ENCODE results near the gene LRPPRC.

Gene LRPPRC

GRCh38 chr2:43905871-43906270 is 89.9 kb downstream of the LRPPRC start:
- DNase-seq = no peak

DNA sequence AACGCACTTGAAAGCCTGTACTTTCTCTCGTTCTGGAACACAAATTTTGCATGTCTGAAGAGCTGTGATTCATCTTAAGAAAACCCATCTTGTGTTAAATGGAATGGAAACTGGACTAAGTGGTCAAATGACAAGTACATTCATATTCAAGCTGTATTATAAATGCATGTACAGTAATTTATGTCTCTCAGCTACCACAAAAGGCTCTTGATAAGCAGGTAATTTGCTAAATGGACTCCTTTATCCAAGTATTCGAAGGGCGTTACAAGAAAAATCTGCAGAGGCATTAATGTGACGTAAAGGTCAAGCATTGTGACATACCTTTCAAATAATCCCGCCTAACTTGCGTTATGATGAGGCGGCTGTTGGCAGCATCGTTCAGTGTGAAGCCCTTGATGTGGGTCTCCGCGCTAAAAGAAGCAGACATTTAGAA is 90.4 kb downstream of the LRPPRC start:
- DNase-seq = no peak

DNA sequence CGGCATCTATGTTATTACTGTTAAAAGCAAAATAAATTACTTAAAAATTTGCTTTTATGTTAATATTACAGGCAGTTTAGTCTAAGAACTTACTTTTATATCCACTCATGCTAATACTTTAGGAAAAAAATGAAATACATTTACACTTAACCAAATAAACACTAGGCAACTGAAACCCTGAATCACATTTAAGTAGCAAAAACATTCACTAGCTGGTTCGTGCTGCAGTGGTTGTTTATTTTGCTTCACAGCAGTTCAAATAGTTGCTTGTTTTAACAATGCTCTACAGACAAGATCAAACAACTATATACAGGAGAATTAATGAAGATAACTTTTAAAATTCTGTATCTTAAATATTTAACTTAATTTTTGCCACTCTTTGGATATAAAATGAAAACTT is 96.2 kb downstream of the LRPPRC start:
- no peak for DNase-seq

DNA sequence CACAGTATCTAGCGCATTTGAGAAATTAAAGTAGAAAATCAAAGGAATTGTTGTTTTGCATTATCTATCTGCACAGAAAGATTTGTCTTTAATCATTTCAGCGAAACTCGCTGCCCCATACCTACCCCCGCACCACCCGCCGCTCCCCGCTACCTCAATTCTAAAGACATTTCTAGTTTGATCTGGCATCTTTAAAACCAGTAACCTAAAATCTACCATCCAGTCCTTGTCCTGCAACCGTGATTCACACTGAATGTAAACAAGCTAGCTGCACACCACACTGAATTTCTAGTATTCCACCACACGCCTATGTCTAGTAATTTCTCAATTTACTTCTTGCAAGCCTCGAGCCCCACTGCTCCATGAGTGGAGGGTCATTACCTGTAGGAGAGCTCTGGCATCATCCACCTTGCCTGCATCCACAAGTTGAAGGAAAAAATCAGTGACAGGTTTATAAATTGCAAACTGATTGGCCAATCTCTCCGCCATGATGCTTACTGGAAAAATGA is 96.9 kb downstream of the LRPPRC start:
- no peak for DNase-seq

DNA sequence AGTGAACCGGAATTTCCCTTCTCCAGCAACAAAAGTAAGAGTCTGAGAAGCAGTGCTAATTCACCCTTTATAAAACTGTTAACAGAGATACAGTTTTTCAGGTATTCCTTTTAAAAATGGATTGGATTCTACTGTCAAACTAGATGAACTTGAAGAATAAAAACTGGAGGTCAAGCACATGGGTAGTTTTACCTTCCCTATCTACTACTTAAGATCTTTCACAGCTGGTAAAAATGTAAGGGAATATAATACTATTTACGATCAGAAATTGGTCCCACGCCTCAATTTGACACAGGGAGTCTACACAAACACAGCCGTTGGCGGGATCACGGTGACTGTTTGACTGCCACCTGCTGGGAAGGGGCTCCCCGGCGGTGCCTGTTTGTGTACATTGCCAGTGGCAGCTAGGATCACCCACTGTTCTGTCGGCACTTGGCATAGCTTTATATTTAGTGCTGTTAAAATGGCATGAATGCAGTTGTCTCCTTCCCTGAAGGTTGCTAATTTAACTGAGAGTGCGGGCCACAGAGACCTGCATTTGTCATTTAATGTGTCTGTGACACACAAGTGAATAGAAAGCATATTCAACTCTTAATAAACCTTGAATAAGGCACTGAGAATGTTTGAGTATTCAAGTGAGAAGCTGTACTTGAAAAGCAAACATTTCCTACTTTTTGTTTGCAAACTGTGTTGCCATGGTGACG is 97.5 kb downstream of the LRPPRC start:
- DNase-seq = no peak

DNA sequence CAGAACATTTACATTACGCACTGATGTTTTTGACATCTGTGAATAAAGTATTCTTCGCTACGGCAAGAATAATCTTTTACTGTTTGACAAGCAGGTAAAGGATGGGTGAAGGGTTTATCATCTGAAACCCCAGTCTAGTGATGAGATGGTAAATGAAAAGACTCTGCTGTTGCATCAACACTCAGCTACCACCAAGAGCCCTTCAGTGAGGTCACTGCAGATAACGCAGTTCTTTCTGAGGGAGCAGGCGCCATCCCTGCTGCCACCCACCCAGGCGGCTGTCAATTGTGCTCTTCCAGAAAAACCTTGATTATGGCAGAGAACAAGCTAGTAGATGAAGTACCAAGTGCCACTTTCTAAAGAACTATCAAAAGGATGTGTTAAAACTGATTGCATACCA is 98.3 kb downstream of the LRPPRC start:
- no peak for DNase-seq

- DNase-seq = no peak
Measured at GRCh38 chr2:43896906-43897305, 98.9 kb downstream of the LRPPRC start.

GRCh38 chr2:43894743-43895142 is 101.0 kb downstream of the LRPPRC start:
- DNase-seq = no peak

DNA sequence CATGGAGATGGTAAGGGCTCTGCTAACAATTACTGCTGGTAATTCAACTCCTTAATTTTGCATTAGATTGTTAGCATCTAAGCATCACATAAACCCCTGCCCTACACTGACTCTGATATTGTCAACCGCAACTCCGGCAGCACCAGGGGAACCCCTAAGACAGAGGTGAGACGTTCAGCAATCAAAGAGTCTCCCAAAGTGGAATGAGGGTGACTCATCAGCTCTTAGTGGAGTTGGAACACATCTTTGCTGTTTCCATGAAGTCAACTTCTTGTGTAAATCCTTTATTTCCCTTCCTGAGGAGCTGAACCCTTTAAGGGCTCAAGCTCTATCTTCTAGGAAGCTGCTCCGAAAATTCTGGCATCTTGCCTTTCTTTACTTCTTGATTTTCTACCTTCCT is 104.9 kb downstream of the LRPPRC start:
- no peak for DNase-seq

GRCh38 chr2:43889416-43889815 is 106.4 kb downstream of the LRPPRC start:
- no peak for DNase-seq

DNA sequence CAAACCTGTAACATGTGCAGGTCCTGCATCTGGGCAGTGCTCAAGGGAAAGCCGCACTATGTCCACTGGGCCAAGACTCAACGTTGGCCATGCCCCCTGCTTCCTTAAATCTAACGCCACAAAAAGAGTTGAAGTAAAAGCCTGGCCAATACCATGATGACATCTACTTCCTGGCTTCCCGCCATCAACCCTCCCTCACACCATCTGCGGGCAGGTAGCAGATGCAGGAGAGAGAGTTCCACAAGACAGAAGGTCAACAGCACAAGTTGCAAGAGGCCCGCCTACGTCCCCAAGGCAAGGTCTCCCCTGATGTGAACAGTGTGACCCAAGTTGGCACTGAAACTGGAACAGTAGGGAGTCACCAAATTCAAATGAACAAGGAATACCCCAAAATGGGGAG is 108.6 kb downstream of the LRPPRC start:
- DNase-seq = no peak

- DNase-seq = no peak
Measured at GRCh38 chr2:43885132-43885632, 110.6 kb downstream of the LRPPRC start.

DNA sequence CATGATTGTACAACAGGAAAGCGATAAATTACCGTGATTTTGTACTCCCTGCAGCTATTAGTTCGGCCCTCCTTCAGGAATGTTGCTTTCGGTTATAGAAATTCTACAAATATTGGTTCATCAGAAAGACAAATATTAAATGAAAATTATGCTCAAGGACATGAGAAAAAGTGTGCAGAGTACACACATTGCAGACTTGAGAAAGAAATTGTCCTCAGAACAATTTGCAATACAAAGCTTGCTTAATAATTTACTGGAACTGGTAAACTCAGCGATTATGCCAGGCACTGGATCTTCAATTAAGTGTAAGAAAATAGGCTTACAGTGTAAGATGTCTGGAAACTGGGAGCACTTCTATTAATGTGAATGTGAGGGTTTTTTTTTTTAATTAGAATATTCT is 111.1 kb downstream of the LRPPRC start:
- no peak for DNase-seq

GRCh38 chr2:43882312-43882711 is 113.5 kb downstream of the LRPPRC start:
- no peak for DNase-seq

- DNase-seq = no peak
Measured at GRCh38 chr2:43880952-43881351, 114.8 kb downstream of the LRPPRC start.

- DNase-seq = no peak
Measured at GRCh38 chr2:43880471-43880870, 115.3 kb downstream of the LRPPRC start.

GRCh38 chr2:43879261-43879660 is 116.5 kb downstream of the LRPPRC start:
- no peak for DNase-seq

- DNase-seq = peak; percentile 50
Measured at GRCh38 chr2:43877782-43878464, 117.9 kb downstream of the LRPPRC start.

DNA sequence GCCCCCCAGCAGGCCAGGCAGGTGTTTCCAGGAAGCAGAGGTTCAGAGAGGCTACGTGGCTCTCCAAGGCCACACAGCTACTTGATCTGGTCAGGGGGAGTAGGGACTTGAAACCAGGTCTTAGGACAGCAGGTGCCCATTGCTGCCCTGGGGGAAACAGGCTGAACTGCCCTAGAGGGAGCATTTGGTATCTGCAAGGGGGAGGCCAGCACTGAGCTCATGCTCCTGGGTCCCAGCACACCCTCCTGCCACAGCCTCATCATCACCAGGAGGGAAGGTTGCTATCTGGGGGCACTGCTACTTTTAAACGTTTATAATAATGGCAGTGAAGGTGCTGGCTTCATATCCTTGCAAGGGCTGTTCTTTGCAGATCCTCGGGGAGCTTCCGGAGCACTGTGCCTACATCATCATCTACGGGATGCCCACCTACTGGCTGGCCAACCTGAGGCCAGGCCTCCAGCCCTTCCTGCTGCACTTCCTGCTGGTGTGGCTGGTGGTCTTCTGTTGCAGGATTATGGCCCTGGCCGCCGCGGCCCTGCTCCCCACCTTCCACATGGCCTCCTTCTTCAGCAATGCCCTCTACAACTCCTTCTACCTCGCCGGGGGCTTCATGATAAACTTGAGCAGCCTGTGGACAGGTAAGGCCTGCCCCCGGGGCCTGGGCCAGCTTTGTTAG is 120.9 kb downstream of the LRPPRC start:
- no peak for DNase-seq

DNA sequence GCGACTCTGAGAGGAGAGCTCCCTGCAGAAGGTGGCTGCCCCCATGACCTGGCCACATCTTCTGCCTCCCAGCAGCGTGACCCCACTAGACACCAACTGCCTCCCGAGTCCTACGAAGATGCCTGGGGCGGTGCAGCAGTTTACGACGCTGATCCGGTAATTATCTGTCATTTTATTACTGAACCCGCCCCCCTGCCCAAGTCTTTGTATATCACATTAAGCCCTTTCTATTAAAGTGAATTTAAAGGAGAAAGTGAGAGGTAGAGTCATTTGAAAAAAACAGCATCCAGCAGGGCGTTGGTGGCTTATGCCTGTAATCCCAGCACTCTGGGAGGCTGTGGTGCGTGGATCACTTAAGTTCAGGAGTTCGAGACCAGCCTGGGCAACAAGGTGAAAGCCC is 123.6 kb downstream of the LRPPRC start:
- DNase-seq = no peak

- no peak for DNase-seq
Measured at GRCh38 chr2:43855292-43855691, 140.5 kb downstream of the LRPPRC start.

DNA sequence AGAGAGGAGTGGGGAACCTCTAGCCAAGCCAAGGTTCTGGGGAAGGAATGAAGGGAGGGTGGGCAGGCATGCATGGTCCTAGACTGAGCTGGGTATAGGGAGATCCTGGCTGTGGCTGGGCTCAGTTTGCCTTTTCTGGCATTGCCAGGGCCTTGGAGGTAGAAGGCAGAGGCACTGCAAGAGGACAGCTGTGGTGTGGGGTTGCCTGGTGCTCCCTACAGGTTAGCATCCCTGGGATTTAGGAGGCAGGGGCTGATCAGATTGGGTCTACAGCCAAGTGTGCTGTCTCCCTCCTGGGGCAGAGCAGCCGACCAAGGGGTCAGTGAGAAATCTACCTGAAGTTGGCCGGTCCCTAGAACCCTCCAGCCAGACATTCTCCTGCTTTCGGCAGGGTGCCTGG is 141.1 kb downstream of the LRPPRC start:
- no peak for DNase-seq

DNA sequence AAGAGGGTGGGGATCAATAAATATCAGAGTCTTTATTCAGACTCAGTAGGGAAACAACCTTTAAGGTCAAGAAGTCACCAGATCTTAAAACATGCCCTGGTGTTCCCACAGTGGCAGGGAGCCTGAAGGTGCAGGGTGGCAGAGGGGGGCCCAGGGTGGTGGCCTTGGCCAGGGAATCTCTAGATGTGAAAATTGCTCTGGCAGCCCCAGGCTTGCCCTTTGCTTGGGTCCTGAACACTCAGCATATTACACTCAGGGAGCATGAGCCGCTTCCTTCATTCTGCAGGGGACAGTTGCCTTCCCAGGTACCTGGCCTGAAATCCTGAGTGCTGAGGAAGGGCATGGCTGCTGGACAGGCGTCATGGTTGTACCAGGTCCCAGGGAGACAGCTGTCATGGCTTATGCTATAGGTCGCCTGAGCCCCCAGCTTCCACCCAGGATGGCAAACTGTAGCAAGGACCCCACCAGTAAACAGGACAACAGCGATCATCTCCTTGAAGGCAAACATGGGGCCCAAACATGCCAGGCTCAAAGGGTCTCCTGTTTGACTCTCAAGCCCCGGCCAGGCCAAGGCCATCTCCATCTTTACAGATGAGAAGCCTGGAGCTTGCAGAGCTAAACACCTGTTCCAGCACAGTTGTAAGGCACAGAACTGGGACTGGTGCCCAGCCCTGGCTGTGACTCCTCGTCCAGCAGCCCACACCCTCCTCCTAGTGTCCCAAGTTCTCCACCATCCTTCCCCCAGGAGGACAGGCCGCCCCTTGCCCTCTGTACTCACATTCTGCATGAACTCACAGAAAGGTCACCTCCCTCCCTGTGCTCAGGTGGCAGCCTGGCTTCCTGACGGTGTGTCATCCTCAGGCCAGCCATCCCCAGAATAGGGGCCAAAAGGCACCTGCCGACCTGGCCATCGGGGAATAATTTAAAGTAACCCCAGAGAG is 142.4 kb downstream of the LRPPRC start:
- no peak for DNase-seq

All from NCI-H1048 (cell line).